Measurements from ENCODE around the gene PPARA.

DNA sequence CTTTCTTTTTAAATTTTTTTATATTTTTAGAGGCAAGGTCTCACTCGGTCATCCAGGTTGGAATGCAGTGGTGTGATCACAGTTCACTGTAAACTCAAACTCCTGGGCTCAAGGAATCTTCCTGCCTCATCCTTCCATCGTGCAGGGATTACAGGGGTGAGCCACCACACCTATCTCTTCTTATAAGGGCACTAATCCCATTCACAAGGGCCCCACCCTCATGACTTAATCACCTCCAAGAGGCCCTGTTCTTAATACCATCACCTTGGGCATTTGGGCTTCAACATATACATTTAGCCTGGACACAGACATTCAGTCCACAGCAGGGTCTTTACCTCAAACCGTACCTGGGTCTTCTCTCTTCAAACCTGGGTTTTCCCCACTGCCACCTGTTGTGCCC, 141.8 kb downstream of the PPARA start:
- no peak for TF ChIP-seq POLR2A (IDR thresholded peaks at IDR 0.05; ENCODE audit: low read depth, low read length)
- no peak for TF ChIP-seq POLR2AphosphoS5 (IDR thresholded peaks at IDR 0.05; ENCODE audit: low read depth, low read length)
- no peak for TF ChIP-seq TAF1 (IDR thresholded peaks at IDR 0.05; ENCODE audit: borderline replicate concordance, low read depth, low read length)

Measured in GM12892 (cell line).